ENCODE results near the gene OR51E2. TPM values are rescaled to one million over a fixed set of nuclear protein-coding genes. Genes with fewer than 3 reads are reported as not detected.

OR51E2 gene
- total and polyA plus RNA-seq, 2 donors (not counting 1 experiment from before 2014, with no cell fraction given), result not detected

DNA sequence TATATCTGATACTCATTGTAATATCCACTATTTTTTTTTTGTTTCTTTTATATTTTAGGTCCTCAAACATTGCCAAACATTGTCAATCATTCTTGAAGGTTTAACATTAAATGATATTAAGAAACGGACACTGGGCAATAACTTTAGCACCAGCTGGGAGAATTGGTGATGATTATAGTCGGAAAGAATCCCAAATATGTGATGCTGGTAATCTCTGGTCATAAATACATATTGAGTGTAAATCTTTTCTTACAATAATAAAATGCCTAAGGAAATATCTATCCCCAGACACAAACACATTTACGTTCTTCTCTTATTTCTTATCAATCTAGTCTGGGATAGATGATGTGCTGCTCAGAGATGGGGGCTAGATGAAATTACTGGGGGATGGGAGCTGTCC, 25.2 kb downstream of the OR51E2 start:
- H3K4me3 ChIP-seq (ENCODE audit: control extremely low read depth in 1 of 5, extremely low read depth in 1 of 5, insufficient read depth in 1 of 5, low read depth in 2 of 5, low read length in 4 of 5), result no peak overlapping the region
- no peaks in the 10 kb centered on the region for H3K9me3 ChIP-seq (ENCODE audit: control extremely low read depth in 1 of 3, control insufficient read depth in 2 of 3, insufficient read depth in 1 of 3, low read length in 2 of 3)
- no peak overlapping the region for H2AFZ ChIP-seq (ENCODE audit: insufficient read depth, low read depth, low read length, poor library complexity, severe bottlenecking)
- POLR2A ChIA-PET, result no interaction called here
- no peaks in the 10 kb centered on the region for H3K79me2 ChIP-seq (ENCODE audit: control insufficient read depth, insufficient read depth, low read length)
- H3K27ac ChIP-seq (ENCODE audit: low read length in 2 of 2), result no peak overlapping the region
- H3K27me3 ChIP-seq (replicated peaks in 1 of 4; ENCODE audit: control extremely low read depth in 1 of 4, control insufficient read depth in 3 of 4, insufficient read depth in 4 of 4, low read length in 3 of 4), result no peaks in the 10 kb centered on the region
- no peaks in the 10 kb centered on the region for H3K4me1 Mint-ChIP-seq
- H3K27ac Mint-ChIP-seq, result no peak overlapping the region
- H3K27me3 Mint-ChIP-seq, result peaks cover 38% of the 10 kb centered on the region
- H3K9ac ChIP-seq (ENCODE audit: low read length), result no peak overlapping the region
- no peak for DNase-seq
- H3K9me3 Mint-ChIP-seq (ENCODE audit: insufficient read depth), result no peaks in the 10 kb centered on the region
- no peaks in the 10 kb centered on the region for H3K4me1 ChIP-seq (ENCODE audit: control insufficient read depth in 2 of 2, insufficient read depth in 2 of 2, low read length in 2 of 2)
- no CpG with 5 or more reads among the region's 3 CpGs for WGBS (ENCODE audit: insufficient coverage)
- TF ChIP-seq EZH2 (IDR thresholded peaks at IDR 0.05; ENCODE audit: borderline replicate concordance, insufficient read depth, low read depth, low read length, poor library complexity, severe bottlenecking), result no peak
- TF ChIP-seq, protein P1, sequence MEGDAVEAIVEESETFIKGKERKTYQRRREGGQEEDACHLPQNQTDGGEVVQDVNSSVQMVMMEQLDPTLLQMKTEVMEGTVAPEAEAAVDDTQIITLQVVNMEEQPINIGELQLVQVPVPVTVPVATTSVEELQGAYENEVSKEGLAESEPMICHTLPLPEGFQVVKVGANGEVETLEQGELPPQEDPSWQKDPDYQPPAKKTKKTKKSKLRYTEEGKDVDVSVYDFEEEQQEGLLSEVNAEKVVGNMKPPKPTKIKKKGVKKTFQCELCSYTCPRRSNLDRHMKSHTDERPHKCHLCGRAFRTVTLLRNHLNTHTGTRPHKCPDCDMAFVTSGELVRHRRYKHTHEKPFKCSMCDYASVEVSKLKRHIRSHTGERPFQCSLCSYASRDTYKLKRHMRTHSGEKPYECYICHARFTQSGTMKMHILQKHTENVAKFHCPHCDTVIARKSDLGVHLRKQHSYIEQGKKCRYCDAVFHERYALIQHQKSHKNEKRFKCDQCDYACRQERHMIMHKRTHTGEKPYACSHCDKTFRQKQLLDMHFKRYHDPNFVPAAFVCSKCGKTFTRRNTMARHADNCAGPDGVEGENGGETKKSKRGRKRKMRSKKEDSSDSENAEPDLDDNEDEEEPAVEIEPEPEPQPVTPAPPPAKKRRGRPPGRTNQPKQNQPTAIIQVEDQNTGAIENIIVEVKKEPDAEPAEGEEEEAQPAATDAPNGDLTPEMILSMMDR (IDR thresholded peaks at IDR 0.05), result no peak
- intact Hi-C loops (cut with micrococcal nuclease), result no loop called here
- ATAC-seq (ENCODE audit: low read depth), result no peak
- no peak overlapping the region for H3K4me2 ChIP-seq (replicated peaks; ENCODE audit: low read depth, low read length, poor library complexity, severe bottlenecking)
- H4K20me1 ChIP-seq (ENCODE audit: control insufficient read depth, insufficient read depth, low read length, poor library complexity, severe bottlenecking), result no peaks in the 10 kb centered on the region
- CTCF ChIA-PET, result no interaction called here
- no peaks in the 10 kb centered on the region for H3K36me3 ChIP-seq (replicated peaks in 1 of 2; ENCODE audit: control extremely low read depth in 1 of 2, control insufficient read depth in 1 of 2, extremely low read depth in 1 of 2, insufficient read depth in 2 of 2, low read length in 1 of 2)
- no peak overlapping the region for H3K4me3 Mint-ChIP-seq

DNA sequence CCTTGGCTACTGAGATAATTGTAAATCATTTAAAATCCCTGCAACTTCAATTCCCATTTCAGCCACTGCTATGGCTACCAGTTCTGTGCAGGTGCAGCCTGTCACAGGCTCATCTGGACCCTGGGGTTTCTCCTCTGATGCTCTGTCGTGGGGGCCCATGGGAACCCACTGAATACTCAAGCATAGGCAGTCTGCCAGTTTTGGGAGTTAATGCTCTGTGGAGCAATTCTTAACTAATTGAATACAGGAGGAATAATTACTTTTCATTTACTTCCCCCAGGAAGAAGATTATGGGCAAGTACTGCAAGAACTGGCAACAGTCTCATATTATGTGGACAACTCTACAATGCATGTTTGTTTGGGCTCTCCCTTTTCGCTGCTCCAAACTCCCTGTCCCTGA, 25.9 kb downstream of the OR51E2 start:
- Histone ChIP-seq H3K4me2 (replicated peaks; ENCODE audit: low read depth, low read length, poor library complexity, severe bottlenecking) (no peak overlapping the region), H3K9ac (ENCODE audit: low read length) (no peak overlapping the region), H3K4me1 (ENCODE audit: control insufficient read depth in 2 of 2, insufficient read depth in 2 of 2, low read length in 2 of 2) (no peaks in the 10 kb centered on the region), H3K79me2 (ENCODE audit: control insufficient read depth, insufficient read depth, low read length) (no peaks in the 10 kb centered on the region), H3K27ac (ENCODE audit: low read length in 2 of 2) (no peak overlapping the region), H3K4me3 (ENCODE audit: control extremely low read depth in 1 of 5, extremely low read depth in 1 of 5, insufficient read depth in 1 of 5, low read depth in 2 of 5, low read length in 4 of 5) (no peak overlapping the region), H3K36me3 (replicated peaks in 1 of 2; ENCODE audit: control extremely low read depth in 1 of 2, control insufficient read depth in 1 of 2, extremely low read depth in 1 of 2, insufficient read depth in 2 of 2, low read length in 1 of 2) (no peaks in the 10 kb centered on the region), H4K20me1 (ENCODE audit: control insufficient read depth, insufficient read depth, low read length, poor library complexity, severe bottlenecking) (no peaks in the 10 kb centered on the region), H2AFZ (ENCODE audit: insufficient read depth, low read depth, low read length, poor library complexity, severe bottlenecking) (no peak overlapping the region), H3K9me3 (ENCODE audit: control extremely low read depth in 1 of 3, control insufficient read depth in 2 of 3, insufficient read depth in 1 of 3, low read length in 2 of 3) (no peaks in the 10 kb centered on the region), H3K27me3 (replicated peaks in 1 of 4; ENCODE audit: control extremely low read depth in 1 of 4, control insufficient read depth in 3 of 4, insufficient read depth in 4 of 4, low read length in 3 of 4) (no peaks in the 10 kb centered on the region)
- CTCF ChIA-PET, result no interaction called here
- ATAC-seq (ENCODE audit: low read depth), result no peak
- Mint-ChIP-seq H3K27ac (no peak overlapping the region), H3K27me3 (peaks cover 38% of the 10 kb centered on the region), H3K4me3 (no peak overlapping the region), H3K4me1 (no peaks in the 10 kb centered on the region), H3K9me3 (ENCODE audit: insufficient read depth) (no peaks in the 10 kb centered on the region)
- intact Hi-C loops (cut with micrococcal nuclease), result no loop called here
- DNase-seq, result no peak
- WGBS (ENCODE audit: insufficient coverage), result no CpG with 5 or more reads among the region's 2 CpGs
- POLR2A ChIA-PET, result no interaction called here
- no peak for TF ChIP-seq EZH2 (IDR thresholded peaks at IDR 0.05; ENCODE audit: borderline replicate concordance, insufficient read depth, low read depth, low read length, poor library complexity, severe bottlenecking)
- TF ChIP-seq, protein P1 (IDR thresholded peaks at IDR 0.05), result no peak
